CD4-positive, alpha-beta T cell (primary cell): ENCODE measurements around the gene SIDT1. TPM values are rescaled to one million over a fixed set of nuclear protein-coding genes. Genes with fewer than 3 reads are reported as not detected.

Experiments used
- ATAC-seq: fragments of 200-7000 bp; cut with Tn5 transposase; one replicate; pipeline ENCODE4 v1.10.0; 2022; ENCODE audit warnings: mild to moderate bottlenecking; ENCODE audit not compliant: poor library complexity
- CTCF ChIA-PET: fragments of 350-600 bp; sonication (Branson Sonifier 250); formaldehyde crosslinking; loops from one replicate; lab custom pipeline; 2021; ENCODE audit warnings: antibody characterized with exemption, inconsistent platforms; lab: Charles Lee
- POLR2A ChIA-PET: fragments of 350-600 bp; sonication (Branson Sonifier 250); formaldehyde crosslinking; loops from one replicate; lab custom pipeline; 2021; ENCODE audit warnings: antibody characterized with exemption, inconsistent platforms; lab: Charles Lee
- DNase-seq, 14 experiments: peaks; one replicate each; pipeline ENCODE4 v3.0.0-alpha.2; 2013 to 2020; ENCODE audit warnings: mixed read lengths in 2 of 14
- H3K27ac ChIP-seq, 2 donors: one replicate each; pipeline versions ENCODE4 v1.5.1 to v1.7.0; 2013; ENCODE audit warnings: low read length in 2 of 2, low read depth in 1 of 2, mild to moderate bottlenecking in 1 of 2
- H3K27me3 ChIP-seq, 2 experiments: 1 replicate in 1 of 2; 2 replicates in 1 of 2; pipeline versions ENCODE4 v1.6.1 to v1.7.0; 2013; ENCODE audit warnings: low read length in 2 of 2, control low read depth in 1 of 2, mild to moderate bottlenecking in 1 of 2, moderate library complexity in 1 of 2; ENCODE audit not compliant: insufficient read depth in 2 of 2, control insufficient read depth in 1 of 2
- H3K36me3 ChIP-seq: one replicate; pipeline ENCODE4 v1.6.1; 2013; ENCODE audit warnings: low read length, control low read depth; ENCODE audit not compliant: insufficient read depth
- H3K4me1 ChIP-seq: one replicate; pipeline ENCODE4 v1.6.1; 2013; ENCODE audit warnings: low read length, control low read depth; ENCODE audit not compliant: insufficient read depth
- H3K4me3 ChIP-seq: one replicate; pipeline ENCODE4 v1.5.1; 2013; ENCODE audit warnings: mild to moderate bottlenecking, low read length, moderate library complexity
- H3K9me3 ChIP-seq, 2 experiments: 1 replicate in 1 of 2; 2 replicates in 1 of 2; pipeline versions ENCODE4 v1.6.1 to v1.7.0; 2013; ENCODE audit warnings: low read length in 2 of 2, mild to moderate bottlenecking in 2 of 2, control low read depth in 1 of 2, moderate library complexity in 1 of 2; ENCODE audit not compliant: control insufficient read depth in 1 of 2, insufficient read depth in 1 of 2
- H3K27ac Mint-ChIP-seq: one replicate; pipeline ENCODE4 v1.8.0; 2020; ENCODE audit warnings: mixed read lengths
- H3K27me3 Mint-ChIP-seq: one replicate; pipeline ENCODE4 v1.8.0; 2021; ENCODE audit warnings: mixed read lengths
- H3K36me3 Mint-ChIP-seq: one replicate; pipeline ENCODE4 v1.8.0; 2021; ENCODE audit warnings: low read depth, mixed read lengths
- H3K4me1 Mint-ChIP-seq: one replicate; pipeline ENCODE4 v1.8.0; 2021; ENCODE audit warnings: low read depth, mixed read lengths
- H3K4me3 Mint-ChIP-seq: one replicate; pipeline ENCODE4 v1.8.0; 2020; ENCODE audit warnings: mild to moderate bottlenecking, mixed read lengths
- H3K9me3 Mint-ChIP-seq: one replicate; pipeline ENCODE4 v1.8.0; 2020; ENCODE audit warnings: mixed read lengths
- intact Hi-C, 2 experiments: fragments of 100-400 bp; cut with DNase I in 1 of 2; cut with micrococcal nuclease in 1 of 2; formaldehyde crosslinking; loops; one replicate each; pipeline versions ENCODE4 v1.15.1 to v1.9.0; 2023 to 2025; cut with DNase I, micrococcal nuclease
- total RNA-seq, 174 experiments: library from RNA in 2 of 174; stranded (reverse) in 2 of 174; gene quantifications; one replicate each; pipeline ENCODE4 v1.2.3 and lab custom pipeline; 2021 to 2026
- TF ChIP-seq, protein P1 (sequence below): fragments of 200-600 bp; IDR thresholded peaks from one replicate; pipeline ENCODE4 v1.8.0; 2022; ENCODE audit warnings: antibody characterized with exemption, mild to moderate bottlenecking

SIDT1 gene
- total RNA-seq, 2 experiments from 2014 or later: 28.8 to 37.3 TPM

DNA sequence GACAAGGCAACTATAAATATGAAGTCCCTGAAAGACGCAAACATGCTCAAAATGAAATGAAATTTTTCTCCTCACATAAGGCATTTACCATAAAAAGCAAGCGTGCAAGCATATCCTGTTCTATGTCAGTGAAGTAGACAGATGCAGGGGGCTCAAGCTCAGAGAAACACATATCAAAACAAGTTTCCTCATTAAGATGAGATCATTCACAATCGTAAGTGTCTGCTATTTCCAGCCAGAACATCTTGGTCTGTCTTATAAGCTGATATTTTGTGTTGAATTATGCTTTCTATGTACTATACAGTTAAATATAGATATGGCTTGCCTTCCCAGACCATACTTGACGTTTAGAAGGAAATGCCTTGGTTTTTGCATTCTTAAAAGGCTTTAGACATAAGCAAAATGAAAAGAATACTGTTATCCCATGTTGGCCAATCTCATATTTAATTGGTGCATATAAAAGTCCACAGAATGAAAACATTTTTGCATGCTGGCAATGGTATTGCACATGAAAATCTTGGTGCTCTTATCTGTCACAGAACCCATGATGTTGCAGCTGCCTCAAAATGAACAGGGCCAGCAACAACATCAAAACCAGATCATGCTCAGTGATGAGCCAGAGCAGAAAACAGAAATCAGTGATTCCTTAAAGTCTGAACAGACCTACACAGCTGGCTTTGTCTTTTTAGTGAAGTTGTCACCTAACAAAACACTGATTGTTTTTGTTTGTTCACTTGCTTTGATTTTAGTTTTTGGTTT lies 65.4 kb downstream of the SIDT1 start:
- no peak overlapping the region for H3K4me3 Mint-ChIP-seq
- no peak for ATAC-seq
- no peak overlapping the region for H3K4me3 ChIP-seq
- no peaks in the 10 kb centered on the region for H3K27me3 ChIP-seq
- no peaks in the 10 kb centered on the region for H3K9me3 ChIP-seq
- TF ChIP-seq, protein P1, sequence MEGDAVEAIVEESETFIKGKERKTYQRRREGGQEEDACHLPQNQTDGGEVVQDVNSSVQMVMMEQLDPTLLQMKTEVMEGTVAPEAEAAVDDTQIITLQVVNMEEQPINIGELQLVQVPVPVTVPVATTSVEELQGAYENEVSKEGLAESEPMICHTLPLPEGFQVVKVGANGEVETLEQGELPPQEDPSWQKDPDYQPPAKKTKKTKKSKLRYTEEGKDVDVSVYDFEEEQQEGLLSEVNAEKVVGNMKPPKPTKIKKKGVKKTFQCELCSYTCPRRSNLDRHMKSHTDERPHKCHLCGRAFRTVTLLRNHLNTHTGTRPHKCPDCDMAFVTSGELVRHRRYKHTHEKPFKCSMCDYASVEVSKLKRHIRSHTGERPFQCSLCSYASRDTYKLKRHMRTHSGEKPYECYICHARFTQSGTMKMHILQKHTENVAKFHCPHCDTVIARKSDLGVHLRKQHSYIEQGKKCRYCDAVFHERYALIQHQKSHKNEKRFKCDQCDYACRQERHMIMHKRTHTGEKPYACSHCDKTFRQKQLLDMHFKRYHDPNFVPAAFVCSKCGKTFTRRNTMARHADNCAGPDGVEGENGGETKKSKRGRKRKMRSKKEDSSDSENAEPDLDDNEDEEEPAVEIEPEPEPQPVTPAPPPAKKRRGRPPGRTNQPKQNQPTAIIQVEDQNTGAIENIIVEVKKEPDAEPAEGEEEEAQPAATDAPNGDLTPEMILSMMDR: no peak
- ChIA-PET CTCF (no interaction called here), POLR2A (no interaction called here)
- H3K27me3 Mint-ChIP-seq: no peaks in the 10 kb centered on the region
- H3K4me1 ChIP-seq: no peaks in the 10 kb centered on the region
- H3K9me3 Mint-ChIP-seq: no peaks in the 10 kb centered on the region
- no peak for DNase-seq
- peaks cover 63% of the 10 kb centered on the region for H3K36me3 Mint-ChIP-seq
- peaks cover 42% of the 10 kb centered on the region for H3K36me3 ChIP-seq
- no peaks in the 10 kb centered on the region for H3K4me1 Mint-ChIP-seq
- no peak overlapping the region for H3K27ac ChIP-seq
- intact Hi-C loops: no loop called here
- H3K27ac Mint-ChIP-seq: no peak overlapping the region

DNA sequence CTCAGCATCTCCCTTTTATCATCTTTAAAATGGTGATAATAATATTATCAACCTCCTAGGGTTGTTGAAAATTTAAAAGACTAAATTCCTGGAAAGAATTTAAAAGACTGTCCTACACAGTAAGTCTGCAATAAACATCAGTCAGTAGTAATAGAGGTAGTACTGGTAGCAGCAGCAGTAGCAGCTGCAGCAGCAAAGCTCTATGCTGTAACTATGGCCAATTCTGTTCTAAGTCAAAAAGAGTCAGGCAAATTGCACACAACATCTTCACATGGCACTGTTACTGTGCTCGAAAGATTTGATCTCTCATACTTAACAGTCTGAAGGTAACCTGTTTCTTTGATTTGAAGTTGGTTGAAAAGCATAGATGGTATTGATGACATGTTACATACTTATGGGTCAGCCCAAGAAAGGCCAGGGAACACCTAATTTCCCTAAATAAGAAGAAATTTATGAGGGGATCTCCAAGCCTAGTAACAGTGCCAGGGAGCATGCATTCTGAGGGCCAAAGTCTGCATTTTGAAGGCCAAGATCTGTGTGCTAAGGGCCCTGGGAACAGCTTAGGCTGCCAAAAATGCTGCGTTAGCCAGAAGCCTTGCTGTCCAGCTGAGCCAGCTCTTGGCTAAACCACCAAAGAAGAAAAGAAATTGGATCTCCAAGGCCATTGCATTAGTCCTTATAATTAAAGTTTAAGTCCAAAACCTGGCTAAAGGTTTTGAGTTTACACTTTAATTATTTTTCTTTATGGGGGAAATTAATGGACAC lies 68.2 kb downstream of the SIDT1 start:
- intact Hi-C loops: no loop called here

DNA sequence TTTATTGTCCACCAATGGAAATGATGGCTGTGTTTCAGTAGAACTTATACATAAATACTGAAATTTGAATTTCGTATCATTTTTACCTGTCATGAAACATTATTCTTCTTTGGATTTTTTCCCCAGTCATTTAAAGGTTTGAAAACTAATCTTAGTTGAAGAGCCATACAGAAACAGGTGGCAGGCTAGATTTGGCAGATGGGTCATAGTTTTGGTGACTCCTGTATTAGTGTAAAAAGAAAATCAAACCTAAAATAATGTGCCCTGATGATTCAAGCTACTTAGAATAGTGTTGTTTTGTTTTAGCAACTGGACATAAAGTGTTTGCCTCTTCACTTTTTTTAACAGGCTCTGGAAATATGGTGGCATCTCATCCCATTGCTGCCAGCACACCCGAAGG lies 68.9 kb downstream of the SIDT1 start:
- peaks cover 74% of the 10 kb centered on the region for H3K36me3 Mint-ChIP-seq
- no peak for ATAC-seq

More for the DNA sequence above, 68.2 kb downstream of the SIDT1 start:
- no peaks in the 10 kb centered on the region for H3K9me3 ChIP-seq
- CTCF ChIA-PET: no interaction called here
- H3K4me3 ChIP-seq: no peak overlapping the region
- H3K4me1 ChIP-seq: peaks cover 2% of the 10 kb centered on the region
- H3K4me1 Mint-ChIP-seq: peaks cover 5% of the 10 kb centered on the region
- DNase-seq: no peak
- H3K27me3 Mint-ChIP-seq: no peaks in the 10 kb centered on the region
- H3K4me3 Mint-ChIP-seq: no peak overlapping the region
- H3K9me3 Mint-ChIP-seq: no peaks in the 10 kb centered on the region
- peaks cover 74% of the 10 kb centered on the region for H3K36me3 Mint-ChIP-seq
- peaks cover 56% of the 10 kb centered on the region for H3K36me3 ChIP-seq
- TF ChIP-seq, protein P1: no peak
- ATAC-seq: no peak
- no peak overlapping the region for H3K27ac ChIP-seq
- no peak overlapping the region for H3K27ac Mint-ChIP-seq
- POLR2A ChIA-PET: no interaction called here
- H3K27me3 ChIP-seq: no peaks in the 10 kb centered on the region

More for the DNA sequence above, 68.9 kb downstream of the SIDT1 start:
- no peaks in the 10 kb centered on the region for H3K27me3 Mint-ChIP-seq
- ChIA-PET POLR2A (no interaction called here), CTCF (no interaction called here)
- Histone ChIP-seq H3K4me3 (no peak overlapping the region), H3K27ac (no peak overlapping the region), H3K36me3 (peaks cover 49% of the 10 kb centered on the region), H3K4me1 (peaks cover 8% of the 10 kb centered on the region), H3K9me3 (no peaks in the 10 kb centered on the region), H3K27me3 (no peaks in the 10 kb centered on the region)
- TF ChIP-seq, protein P1: no peak
- no peak overlapping the region for H3K4me3 Mint-ChIP-seq
- intact Hi-C loops: no loop called here
- no peak overlapping the region for H3K27ac Mint-ChIP-seq
- H3K9me3 Mint-ChIP-seq: no peaks in the 10 kb centered on the region
- H3K4me1 Mint-ChIP-seq: peaks cover 9% of the 10 kb centered on the region
- DNase-seq: no peak
